ENCODE measurements around the gene TSPAN17. TPM values are rescaled to one million over a fixed set of nuclear protein-coding genes. Genes with fewer than 3 reads are reported as not detected.
"Not testable (repeated sequence)": the region's sequence is repeated elsewhere in the genome, so short reads cannot be mapped to it uniquely, and the experiment has no call there.

TSPAN17 gene
- total and polyA plus RNA-seq, 9 donors, result 7.5 to 28.5 (median 14.9) TPM

DNA sequence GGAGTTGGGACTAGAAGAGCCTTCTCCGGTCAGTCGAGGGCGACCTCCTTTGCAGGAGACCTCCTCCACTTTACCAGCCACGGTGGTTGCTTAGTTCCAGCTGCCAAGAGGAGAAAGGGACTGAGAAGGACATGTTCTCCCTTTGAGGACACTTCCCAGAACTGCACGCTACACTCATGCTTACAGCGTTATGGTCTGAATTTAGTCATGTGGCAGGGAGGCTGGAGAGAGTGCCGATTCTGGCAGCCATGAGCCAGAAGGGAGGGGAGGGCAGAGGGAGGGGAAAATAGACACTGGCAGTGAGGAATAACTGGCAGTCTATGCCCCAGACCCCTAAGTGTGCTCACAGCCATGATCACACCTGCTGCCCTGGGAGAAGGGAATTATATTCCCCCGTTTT is 47.8 kb downstream of the TSPAN17 start:
- intact Hi-C loops (cut with DNase I), result no loop called here
- TF ChIP-seq, protein P1, sequence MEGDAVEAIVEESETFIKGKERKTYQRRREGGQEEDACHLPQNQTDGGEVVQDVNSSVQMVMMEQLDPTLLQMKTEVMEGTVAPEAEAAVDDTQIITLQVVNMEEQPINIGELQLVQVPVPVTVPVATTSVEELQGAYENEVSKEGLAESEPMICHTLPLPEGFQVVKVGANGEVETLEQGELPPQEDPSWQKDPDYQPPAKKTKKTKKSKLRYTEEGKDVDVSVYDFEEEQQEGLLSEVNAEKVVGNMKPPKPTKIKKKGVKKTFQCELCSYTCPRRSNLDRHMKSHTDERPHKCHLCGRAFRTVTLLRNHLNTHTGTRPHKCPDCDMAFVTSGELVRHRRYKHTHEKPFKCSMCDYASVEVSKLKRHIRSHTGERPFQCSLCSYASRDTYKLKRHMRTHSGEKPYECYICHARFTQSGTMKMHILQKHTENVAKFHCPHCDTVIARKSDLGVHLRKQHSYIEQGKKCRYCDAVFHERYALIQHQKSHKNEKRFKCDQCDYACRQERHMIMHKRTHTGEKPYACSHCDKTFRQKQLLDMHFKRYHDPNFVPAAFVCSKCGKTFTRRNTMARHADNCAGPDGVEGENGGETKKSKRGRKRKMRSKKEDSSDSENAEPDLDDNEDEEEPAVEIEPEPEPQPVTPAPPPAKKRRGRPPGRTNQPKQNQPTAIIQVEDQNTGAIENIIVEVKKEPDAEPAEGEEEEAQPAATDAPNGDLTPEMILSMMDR (IDR thresholded peaks at IDR 0.05), result no peak
- TF ChIP-seq EP300 (IDR thresholded peaks at IDR 0.05) (no peak), POLR2A (IDR thresholded peaks at IDR 0.05) (no peak)
- no peaks in the 10 kb centered on the region for H3K9me3 ChIP-seq
- no peak overlapping the region for H3K27ac ChIP-seq
- DNase-seq, result no peak
- 49 to 59% (median 52%) methylated on average over 8 of the region's 8 CpGs for WGBS, 3 donors
- no peaks in the 10 kb centered on the region for H3K36me3 ChIP-seq
- H3K4me1 ChIP-seq (ENCODE audit: insufficient read depth), result no peaks in the 10 kb centered on the region
- H3K4me3 ChIP-seq, result no peak overlapping the region
- H3K27me3 ChIP-seq, result no peaks in the 10 kb centered on the region

DNA sequence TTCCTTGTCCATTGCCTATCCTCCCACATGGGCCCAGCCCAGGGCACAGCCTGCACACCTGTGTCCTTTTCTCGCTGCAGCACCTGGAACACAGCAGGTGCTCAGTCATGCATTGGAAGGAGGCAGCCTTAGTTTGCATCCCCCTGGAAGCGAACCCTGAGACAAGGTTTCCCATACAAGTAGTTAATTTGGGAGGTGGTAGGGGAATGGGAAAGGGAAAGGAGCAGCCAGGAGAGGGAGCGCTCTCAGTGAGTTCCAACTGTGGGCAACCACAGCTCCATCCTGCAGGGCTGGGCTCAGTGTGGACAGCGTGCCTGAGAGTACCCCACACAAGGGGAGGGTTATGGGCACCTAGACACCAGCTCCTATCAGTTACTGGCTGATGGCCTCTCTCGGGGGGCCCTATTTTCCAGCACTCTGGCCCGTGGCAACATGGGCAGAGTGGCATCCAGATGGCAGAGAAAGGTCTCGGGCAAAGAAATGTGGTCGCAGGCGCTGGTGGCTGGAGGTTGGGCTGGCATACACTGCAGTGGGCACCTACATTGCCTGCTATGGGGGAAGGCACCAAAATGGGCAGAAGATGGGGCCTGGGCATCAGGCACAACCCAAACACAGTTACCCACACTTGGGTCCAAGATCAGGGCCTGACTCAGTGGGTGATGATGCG is 50.1 kb downstream of the TSPAN17 start:
- Histone ChIP-seq H3K9me3 (no peaks in the 10 kb centered on the region), H3K4me3 (no peak overlapping the region), H3K27me3 (no peaks in the 10 kb centered on the region), H3K27ac (no peak overlapping the region), H3K36me3 (no peaks in the 10 kb centered on the region), H3K4me1 (ENCODE audit: insufficient read depth) (no peaks in the 10 kb centered on the region)
- TF ChIP-seq, protein P1 (IDR thresholded peaks at IDR 0.05), result no peak
- TF ChIP-seq POLR2A (IDR thresholded peaks at IDR 0.05) (no peak), EP300 (IDR thresholded peaks at IDR 0.05) (no peak)
- DNase-seq, result no peak
- WGBS, 3 donors, result 71 to 75% (median 73%) methylated on average over 10 of the region's 10 CpGs
- intact Hi-C loops (cut with DNase I), result no loop called here

DNA sequence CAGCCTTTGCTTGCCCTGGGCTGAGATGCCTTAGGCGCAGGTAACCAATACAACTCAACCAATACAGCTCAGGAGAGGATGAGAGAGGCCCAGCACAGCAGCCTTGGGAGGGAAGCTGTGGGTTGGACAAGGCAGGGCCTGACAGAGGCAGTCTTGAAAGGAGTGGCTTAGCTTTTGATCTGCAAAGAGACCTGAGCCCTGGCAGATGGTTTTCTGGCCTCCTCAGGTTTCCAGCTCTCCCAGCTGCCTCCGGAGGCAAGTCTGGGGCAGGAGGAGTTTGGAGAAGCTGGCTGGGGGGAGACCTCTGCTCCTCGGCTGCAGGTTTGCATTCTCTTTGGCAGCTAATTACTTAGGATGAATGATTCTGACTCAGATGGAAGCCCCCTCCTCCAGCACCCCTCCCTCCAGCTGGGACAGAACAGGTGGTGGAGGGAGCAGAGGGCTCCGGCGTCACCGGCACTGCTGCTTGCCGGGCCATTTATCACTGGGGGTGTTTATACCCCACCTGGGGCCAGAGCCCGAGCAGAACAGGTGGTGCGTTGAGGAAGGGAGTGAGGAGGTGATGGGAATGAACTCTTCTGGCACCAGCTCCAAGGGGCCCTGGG is 50.8 kb downstream of the TSPAN17 start:
- no peaks in the 10 kb centered on the region for H3K4me1 ChIP-seq (ENCODE audit: insufficient read depth)
- H3K9me3 ChIP-seq, result no peaks in the 10 kb centered on the region
- H3K27ac ChIP-seq, result no peak overlapping the region
- no peaks in the 10 kb centered on the region for H3K36me3 ChIP-seq
- H3K27me3 ChIP-seq, result no peaks in the 10 kb centered on the region
- DNase-seq, result no peak
- TF ChIP-seq EP300 (IDR thresholded peaks at IDR 0.05) (no peak), POLR2A (IDR thresholded peaks at IDR 0.05) (no peak)
- TF ChIP-seq, protein P1 (IDR thresholded peaks at IDR 0.05), result no peak
- 21 to 27% (median 21%) methylated on average over 9 of the region's 9 CpGs for WGBS, 3 donors
- intact Hi-C loops (cut with DNase I), result no loop called here
- no peak overlapping the region for H3K4me3 ChIP-seq

DNA sequence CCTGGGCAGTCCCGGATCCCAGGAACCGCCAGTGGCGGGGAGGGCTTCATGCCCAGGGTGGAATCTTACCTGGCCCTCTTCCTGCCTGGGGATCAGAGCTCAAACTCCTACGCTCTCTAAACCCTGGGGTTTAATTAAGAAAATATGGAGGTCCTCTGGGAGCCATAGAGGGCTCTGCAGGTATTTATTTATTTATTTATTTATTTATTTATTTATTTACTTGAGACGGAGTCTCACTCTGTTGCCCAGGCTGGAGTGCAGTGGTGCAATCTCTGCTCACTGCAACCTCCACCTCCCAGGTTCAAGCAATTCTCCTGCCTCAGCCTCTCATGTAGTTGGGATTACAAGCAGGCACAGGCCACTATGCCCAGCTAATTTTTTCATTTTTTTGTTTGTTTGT is 52.2 kb downstream of the TSPAN17 start:
- H3K27me3 ChIP-seq; H3K9me3 ChIP-seq; DNase-seq; H3K36me3 ChIP-seq; H3K4me1 ChIP-seq (ENCODE audit: insufficient read depth); H3K4me3 ChIP-seq; intact Hi-C loops (cut with DNase I); H3K27ac ChIP-seq: not testable (repeated sequence)
- 84 to 97% (median 88%) methylated on average over 5 of the region's 5 CpGs for WGBS, 3 donors

DNA sequence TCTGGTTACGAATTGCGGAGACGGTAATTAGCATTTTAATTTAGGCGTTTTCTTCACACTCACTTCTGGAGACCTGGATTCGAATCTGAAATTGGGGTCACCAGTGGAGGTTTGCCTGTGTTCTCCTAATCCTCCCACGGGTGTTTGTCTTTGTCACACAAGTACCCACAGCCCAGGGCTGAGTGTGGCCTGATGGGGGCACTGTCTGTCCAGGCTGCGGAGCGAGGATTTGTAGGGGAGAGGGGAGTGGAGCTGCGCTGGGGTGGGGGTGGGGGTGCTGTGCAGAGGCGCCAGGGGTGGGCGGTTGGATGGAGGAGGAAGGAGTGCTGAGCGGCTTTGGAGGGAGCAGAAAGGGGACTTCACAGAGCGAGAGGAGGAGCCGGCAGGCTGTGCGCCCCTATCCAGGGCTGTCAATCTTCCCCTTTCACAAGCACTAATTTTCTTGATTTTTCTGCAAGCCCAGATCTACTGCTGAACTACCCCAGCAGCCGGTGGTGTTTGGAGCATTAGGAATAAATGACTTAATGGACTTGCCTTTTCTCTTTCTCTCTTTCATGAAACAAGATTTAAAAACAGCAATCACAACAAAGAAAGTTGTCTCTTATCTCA is 53.1 kb downstream of the TSPAN17 start:
- intact Hi-C loops (cut with DNase I), result no loop called here
- Histone ChIP-seq H3K4me1 (ENCODE audit: insufficient read depth) (no peaks in the 10 kb centered on the region), H3K9me3 (no peaks in the 10 kb centered on the region), H3K36me3 (no peaks in the 10 kb centered on the region), H3K27ac (no peak overlapping the region), H3K27me3 (no peaks in the 10 kb centered on the region), H3K4me3 (no peak overlapping the region)
- WGBS, 3 donors, result 9 to 17% (median 10%) methylated on average over 16 of the region's 16 CpGs
- TF ChIP-seq, protein P1 (IDR thresholded peaks at IDR 0.05), result no peak
- TF ChIP-seq POLR2A (IDR thresholded peaks at IDR 0.05) (no peak), EP300 (IDR thresholded peaks at IDR 0.05) (no peak)
- no peak for DNase-seq
